Measurements from ENCODE around the gene STAM2. TPM values are rescaled to one million over a fixed set of nuclear protein-coding genes. Genes with fewer than 3 reads are reported as not detected.
"Not testable (repeated sequence)": the region's sequence is repeated elsewhere in the genome, so short reads cannot be mapped to it uniquely, and the experiment has no call there.

The STAM2 gene
- total and polyA plus RNA-seq, 7 experiments from 2014 or later, result 2.6 to 22.2 (median 15.0) TPM

DNA sequence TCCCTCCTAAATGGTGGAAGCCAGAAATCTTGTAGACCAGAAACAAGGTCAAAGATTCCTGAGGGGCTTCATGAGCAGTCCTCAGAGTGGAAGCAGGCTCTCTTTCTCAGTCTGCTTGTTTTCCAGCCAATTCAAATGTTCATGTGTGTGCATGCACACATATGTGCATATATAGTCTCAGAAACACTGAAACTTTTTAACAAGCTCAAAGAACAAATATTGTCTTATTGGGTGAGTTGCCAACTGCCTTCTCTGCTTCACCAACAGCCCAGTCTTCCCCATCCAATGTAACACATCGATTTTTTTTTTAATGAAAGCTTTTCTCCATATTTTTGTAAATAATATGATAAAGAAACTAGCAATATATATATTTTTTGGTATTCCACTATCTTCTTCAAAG, 80.4 kb downstream of the STAM2 start:
- no peak overlapping the region for H3K4me3 Mint-ChIP-seq
- H3K9me3 Mint-ChIP-seq, result peaks cover 0 to 2% (median 0%) of the 10 kb centered on the region in 11 donors
- H3K9me3 ChIP-seq (ENCODE audit: control insufficient read depth in 2 of 3, low read length in 3 of 3), result no peaks in the 10 kb centered on the region
- DNase-seq (no peak), ATAC-seq (no peak)
- peaks cover 28 to 54% (median 47%) of the 10 kb centered on the region in 5 donors for H3K27me3 Mint-ChIP-seq
- peaks cover 0 to 6% (median 0%) of the 10 kb centered on the region in 5 donors for H3K36me3 Mint-ChIP-seq
- no peak overlapping the region for H3K27ac ChIP-seq (ENCODE audit: low read depth, low read length)
- H3K4me1 Mint-ChIP-seq, result peaks cover 17 to 21% (median 19%) of the 10 kb centered on the region in 7 donors
- ChIA-PET CTCF (no interaction called here), POLR2A (no interaction called here)
- intact Hi-C loops (cut with micrococcal nuclease), result no loop called here
- peaks cover 8 to 15% of the 10 kb centered on the region in 2 donors for H3K27me3 ChIP-seq (ENCODE audit: control insufficient read depth in 2 of 2, insufficient read depth in 2 of 2, low read length in 2 of 2)
- no peaks in the 10 kb centered on the region for H3K36me3 ChIP-seq (ENCODE audit: control insufficient read depth in 2 of 3, insufficient read depth in 3 of 3, low read length in 3 of 3)
- H3K4me3 ChIP-seq (ENCODE audit: low read length), result no peak overlapping the region
- H3K27ac Mint-ChIP-seq, result no peak overlapping the region
- peaks cover 5 to 6% of the 10 kb centered on the region in 2 donors for H3K4me1 ChIP-seq (ENCODE audit: control insufficient read depth in 2 of 2, insufficient read depth in 2 of 2, low read length in 2 of 2)

GRCh38 chr2:152094014-152094413, 81.5 kb downstream of the STAM2 start:
- POLR2A ChIA-PET, result no interaction called here
- peaks cover 16 to 47% (median 36%) of the 10 kb centered on the region in 5 donors for H3K27me3 Mint-ChIP-seq

DNA sequence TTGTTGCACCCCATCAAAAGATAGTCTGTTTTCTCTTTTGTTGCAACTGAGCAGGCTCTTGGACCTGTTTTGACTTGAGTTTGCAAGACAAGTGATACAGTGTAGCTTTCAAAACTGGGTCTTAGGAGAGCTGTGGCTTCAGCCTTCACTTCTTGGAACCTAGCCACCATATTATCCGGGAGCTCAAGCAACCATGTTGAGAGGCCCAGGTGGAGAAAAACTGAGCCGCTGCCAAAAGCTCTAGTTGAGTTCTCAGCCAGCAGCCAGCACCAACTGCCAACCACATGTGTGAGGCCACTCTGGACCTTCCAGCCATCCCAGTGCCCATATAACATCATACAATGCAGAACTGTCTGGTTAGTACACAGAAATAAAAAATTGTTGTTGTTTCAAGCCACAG, 82.1 kb downstream of the STAM2 start:
- DNase-seq, result no peak

More at GRCh38 chr2:152094014-152094413, 81.5 kb downstream of the STAM2 start:
- H3K36me3 ChIP-seq (ENCODE audit: control insufficient read depth in 2 of 3, insufficient read depth in 3 of 3, low read length in 3 of 3), result no peaks in the 10 kb centered on the region
- DNase-seq, result no peak
- CTCF ChIA-PET, result no interaction called here
- Mint-ChIP-seq H3K4me1 (peaks cover 9 to 12% (median 10%) of the 10 kb centered on the region in 7 donors), H3K27ac (no peak overlapping the region), H3K4me3 (no peak overlapping the region), H3K36me3 (no peaks in the 10 kb centered on the region), H3K9me3 (no peaks in the 10 kb centered on the region)
- H3K9me3 ChIP-seq (ENCODE audit: control insufficient read depth in 2 of 3, low read length in 3 of 3), result no peaks in the 10 kb centered on the region
- intact Hi-C loops (cut with micrococcal nuclease), result no loop called here
- peaks cover 5 to 6% of the 10 kb centered on the region in 2 donors for H3K4me1 ChIP-seq (ENCODE audit: control insufficient read depth in 2 of 2, insufficient read depth in 2 of 2, low read length in 2 of 2)
- no peak overlapping the region for H3K4me3 ChIP-seq (ENCODE audit: low read length)
- H3K27ac ChIP-seq (ENCODE audit: low read depth, low read length), result no peak overlapping the region
- no peak for ATAC-seq
- peaks cover 0 to 3% of the 10 kb centered on the region in 2 donors for H3K27me3 ChIP-seq (ENCODE audit: control insufficient read depth in 2 of 2, insufficient read depth in 2 of 2, low read length in 2 of 2)

GRCh38 chr2:152092095-152092494, 83.5 kb downstream of the STAM2 start:
- H3K9me3 Mint-ChIP-seq, result no peaks in the 10 kb centered on the region
- POLR2A ChIA-PET, result no interaction called here
- intact Hi-C loops (cut with micrococcal nuclease), result no loop called here

More for the DNA sequence above, 82.1 kb downstream of the STAM2 start:
- Mint-ChIP-seq H3K4me3 (no peak overlapping the region), H3K9me3 (no peaks in the 10 kb centered on the region), H3K27me3 (peaks cover 17 to 49% (median 33%) of the 10 kb centered on the region in 5 donors), H3K36me3 (no peaks in the 10 kb centered on the region), H3K4me1 (peaks cover 9 to 12% (median 10%) of the 10 kb centered on the region in 7 donors), H3K27ac (no peak overlapping the region)
- ATAC-seq, result no peak
- Histone ChIP-seq H3K27ac (ENCODE audit: low read depth, low read length) (no peak overlapping the region), H3K4me3 (ENCODE audit: low read length) (no peak overlapping the region), H3K27me3 (ENCODE audit: control insufficient read depth in 2 of 2, insufficient read depth in 2 of 2, low read length in 2 of 2) (peaks cover 0 to 3% of the 10 kb centered on the region in 2 donors), H3K4me1 (ENCODE audit: control insufficient read depth in 2 of 2, insufficient read depth in 2 of 2, low read length in 2 of 2) (peaks cover 5 to 6% of the 10 kb centered on the region in 2 donors), H3K36me3 (ENCODE audit: control insufficient read depth in 2 of 3, insufficient read depth in 3 of 3, low read length in 3 of 3) (no peaks in the 10 kb centered on the region), H3K9me3 (ENCODE audit: control insufficient read depth in 2 of 3, low read length in 3 of 3) (no peaks in the 10 kb centered on the region)
- intact Hi-C loops (cut with micrococcal nuclease), result no loop called here
- ChIA-PET CTCF (no interaction called here), POLR2A (no interaction called here)

DNA sequence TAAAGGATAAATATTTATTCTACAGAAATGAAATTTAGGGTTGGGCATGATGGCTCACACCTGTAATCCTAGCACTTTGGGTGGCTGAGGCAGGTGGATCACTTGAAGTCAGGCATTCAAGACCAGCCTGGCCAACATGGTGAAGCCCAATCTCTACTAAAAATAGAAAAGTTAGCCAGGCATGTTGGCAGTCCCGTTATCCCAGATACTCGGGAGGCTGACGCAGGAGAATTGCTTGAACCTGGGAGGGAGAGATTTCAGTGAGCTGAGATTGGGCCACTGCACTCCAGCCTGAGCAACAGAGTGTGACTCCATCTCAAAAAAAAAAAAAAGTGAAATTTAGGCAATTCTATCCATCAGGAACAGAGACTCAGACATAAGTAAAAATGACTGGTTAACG, 84.8 kb downstream of the STAM2 start:
- intact Hi-C loops (cut with micrococcal nuclease); H3K9me3 Mint-ChIP-seq: not testable (repeated sequence)

More at GRCh38 chr2:152092095-152092494, 83.5 kb downstream of the STAM2 start:
- peaks cover 0 to 2% (median under 1%) of the 10 kb centered on the region in 7 donors for H3K4me1 Mint-ChIP-seq
- peaks cover 0 to 3% of the 10 kb centered on the region in 2 donors for H3K27me3 ChIP-seq (ENCODE audit: control insufficient read depth in 2 of 2, insufficient read depth in 2 of 2, low read length in 2 of 2)
- ATAC-seq (no peak), DNase-seq (no peak)
- H3K27me3 Mint-ChIP-seq, result peaks cover 11 to 40% (median 19%) of the 10 kb centered on the region in 5 donors
- no peak overlapping the region for H3K27ac Mint-ChIP-seq
- no peaks in the 10 kb centered on the region for H3K36me3 Mint-ChIP-seq
- no peak overlapping the region for H3K4me3 ChIP-seq (ENCODE audit: low read length)
- H3K4me3 Mint-ChIP-seq, result no peak overlapping the region
- H3K36me3 ChIP-seq (ENCODE audit: control insufficient read depth in 2 of 3, insufficient read depth in 3 of 3, low read length in 3 of 3), result no peaks in the 10 kb centered on the region
- no peak overlapping the region for H3K27ac ChIP-seq (ENCODE audit: low read depth, low read length)
- CTCF ChIA-PET, result no interaction called here
- no peaks in the 10 kb centered on the region for H3K4me1 ChIP-seq (ENCODE audit: control insufficient read depth in 2 of 2, insufficient read depth in 2 of 2, low read length in 2 of 2)
- no peaks in the 10 kb centered on the region for H3K9me3 ChIP-seq (ENCODE audit: control insufficient read depth in 2 of 3, low read length in 3 of 3)

DNA sequence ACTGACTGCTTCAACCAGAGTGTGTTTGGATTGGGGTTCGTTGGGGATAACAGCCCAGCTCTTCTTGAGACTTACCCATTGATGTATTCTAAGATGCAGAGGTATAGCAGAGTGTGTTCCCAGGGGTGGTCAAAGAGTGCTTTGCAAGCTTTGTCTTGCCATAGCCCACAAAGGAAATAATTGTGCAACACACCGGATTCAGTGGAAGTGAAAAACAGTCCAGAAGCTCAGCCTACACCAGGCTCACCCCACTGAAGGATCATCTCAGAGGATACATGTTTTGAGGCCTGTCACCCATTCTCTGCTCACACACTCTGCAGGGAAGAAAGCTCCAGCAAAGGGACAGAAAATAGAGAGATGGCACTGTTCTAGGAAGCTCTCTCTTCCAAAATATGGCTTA, 86.3 kb downstream of the STAM2 start:
- H3K9me3 Mint-ChIP-seq, result no peaks in the 10 kb centered on the region
- H3K27me3 Mint-ChIP-seq, result peaks cover 0 to 22% (median 5%) of the 10 kb centered on the region in 5 donors
- H3K27ac Mint-ChIP-seq, result no peak overlapping the region
- Histone ChIP-seq H3K36me3 (ENCODE audit: control insufficient read depth in 2 of 3, insufficient read depth in 3 of 3, low read length in 3 of 3) (no peaks in the 10 kb centered on the region), H3K9me3 (ENCODE audit: control insufficient read depth in 2 of 3, low read length in 3 of 3) (no peaks in the 10 kb centered on the region), H3K27me3 (ENCODE audit: control insufficient read depth in 2 of 2, insufficient read depth in 2 of 2, low read length in 2 of 2) (no peaks in the 10 kb centered on the region), H3K4me3 (ENCODE audit: low read length) (no peak overlapping the region), H3K27ac (ENCODE audit: low read depth, low read length) (no peak overlapping the region), H3K4me1 (ENCODE audit: control insufficient read depth in 2 of 2, insufficient read depth in 2 of 2, low read length in 2 of 2) (no peaks in the 10 kb centered on the region)
- peaks cover 0 to 1% (median 0%) of the 10 kb centered on the region in 7 donors for H3K4me1 Mint-ChIP-seq
- no peaks in the 10 kb centered on the region for H3K36me3 Mint-ChIP-seq
- no peak for ATAC-seq
- ChIA-PET CTCF (no interaction called here), POLR2A (no interaction called here)
- H3K4me3 Mint-ChIP-seq, result no peak overlapping the region
- DNase-seq, result no peak
- intact Hi-C loops (cut with micrococcal nuclease), result no loop called here

More for the DNA sequence above, 84.8 kb downstream of the STAM2 start:
- POLR2A ChIA-PET; H3K4me3 ChIP-seq (ENCODE audit: low read length); H3K27ac Mint-ChIP-seq; DNase-seq; H3K27ac ChIP-seq (ENCODE audit: low read depth, low read length); H3K27me3 ChIP-seq (ENCODE audit: control insufficient read depth in 2 of 2, insufficient read depth in 2 of 2, low read length in 2 of 2); H3K36me3 ChIP-seq (ENCODE audit: control insufficient read depth in 2 of 3, insufficient read depth in 3 of 3, low read length in 3 of 3); H3K4me1 ChIP-seq (ENCODE audit: control insufficient read depth in 2 of 2, insufficient read depth in 2 of 2, low read length in 2 of 2); H3K4me1 Mint-ChIP-seq; ATAC-seq; H3K4me3 Mint-ChIP-seq; H3K9me3 ChIP-seq (ENCODE audit: control insufficient read depth in 2 of 3, low read length in 3 of 3); H3K36me3 Mint-ChIP-seq; CTCF ChIA-PET: not testable (repeated sequence)
- H3K27me3 Mint-ChIP-seq, result peaks cover 5 to 32% (median 10%) of the 10 kb centered on the region in 5 donors

DNA sequence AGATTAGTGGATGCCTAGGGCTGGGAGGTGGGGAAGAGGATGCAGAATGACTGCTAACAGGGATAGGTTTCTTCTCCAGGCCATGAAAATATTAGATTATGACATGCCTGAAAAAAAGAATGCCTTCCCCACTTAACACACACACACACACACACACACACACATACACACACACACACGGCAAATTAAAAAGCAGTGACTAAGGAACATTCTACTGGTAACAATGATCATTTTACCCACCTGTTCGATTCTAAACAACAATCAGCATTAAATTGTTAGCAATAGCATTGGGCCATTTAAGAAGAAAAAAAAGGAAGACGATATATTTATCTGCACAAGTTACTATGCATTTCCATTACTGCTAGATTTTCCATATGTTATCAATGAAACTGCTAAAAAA, 87.6 kb downstream of the STAM2 start:
- no peak overlapping the region for H3K4me3 ChIP-seq (ENCODE audit: low read length)

More for the DNA sequence above, 87.6 kb downstream of the STAM2 start:
- Mint-ChIP-seq H3K9me3 (no peaks in the 10 kb centered on the region), H3K4me1 (peaks cover 0 to 1% (median 0%) of the 10 kb centered on the region in 7 donors), H3K4me3 (no peak overlapping the region), H3K36me3 (no peaks in the 10 kb centered on the region), H3K27me3 (peaks cover 0 to 17% (median 0%) of the 10 kb centered on the region in 5 donors), H3K27ac (no peak overlapping the region)
- intact Hi-C loops (cut with micrococcal nuclease), result no loop called here
- DNase-seq (no peak), ATAC-seq (no peak)
- Histone ChIP-seq H3K36me3 (ENCODE audit: control insufficient read depth in 2 of 3, insufficient read depth in 3 of 3, low read length in 3 of 3) (no peaks in the 10 kb centered on the region), H3K27ac (ENCODE audit: low read depth, low read length) (no peak overlapping the region), H3K9me3 (ENCODE audit: control insufficient read depth in 2 of 3, low read length in 3 of 3) (no peaks in the 10 kb centered on the region), H3K4me1 (ENCODE audit: control insufficient read depth in 2 of 2, insufficient read depth in 2 of 2, low read length in 2 of 2) (no peaks in the 10 kb centered on the region), H3K27me3 (ENCODE audit: control insufficient read depth in 2 of 2, insufficient read depth in 2 of 2, low read length in 2 of 2) (no peaks in the 10 kb centered on the region)
- POLR2A ChIA-PET, result no interaction called here
- CTCF ChIA-PET, result no interaction called here
